SK-N-SH treated with all-trans-retinoic acid at 6 μM for 48 hours (cell line): ENCODE measurements around the gene ADGRD2.

Source experiments
- ATAC-seq: fragments of 200-7000 bp; cut with Tn5 transposase; 3 replicates; pipeline ENCODE4 v1.9.1; 2020; ENCODE audit warnings: mild to moderate bottlenecking, moderate library complexity
- ARNTL ChIP-seq: fragments of 450-650 bp; formaldehyde crosslinking; IDR thresholded peaks from 2 replicates; pipeline ENCODE4 v1.5.0; 2020; ENCODE audit warnings: low read depth, mild to moderate bottlenecking, moderate library complexity, borderline replicate concordance
- BACH2 ChIP-seq: fragments of 250-450 bp; sonication (Bioruptor Pico); IDR thresholded peaks from 2 replicates; pipeline ENCODE4 v1.9.0; 2021; ENCODE audit warnings: mild to moderate bottlenecking, borderline replicate concordance
- CREB5 ChIP-seq: fragments of 250-450 bp; sonication (Bioruptor Pico); IDR thresholded peaks from 2 replicates; pipeline ENCODE4 v1.5.1; 2020; ENCODE audit warnings: low read depth, mild to moderate bottlenecking, moderate library complexity
- CSDC2 ChIP-seq: fragments of 250-450 bp; sonication (Bioruptor Pico); IDR thresholded peaks from 2 replicates; pipeline ENCODE4 v1.5.0; 2020; ENCODE audit warnings: mild to moderate bottlenecking, moderate library complexity
- CSRNP3 ChIP-seq: fragments of 250-450 bp; sonication (Bioruptor Pico); IDR thresholded peaks from 2 replicates; pipeline ENCODE4 v1.5.1; 2021; ENCODE audit warnings: mild to moderate bottlenecking, moderate library complexity
- ESRRG ChIP-seq: fragments of 250-450 bp; sonication (Bioruptor Pico); IDR thresholded peaks from 2 replicates; pipeline ENCODE4 v1.6.1; 2021; ENCODE audit warnings: mild to moderate bottlenecking
- GLIS3 ChIP-seq: fragments of 250-450 bp; sonication (Bioruptor Pico); IDR thresholded peaks from 2 replicates; pipeline ENCODE4 v1.5.0; 2020; ENCODE audit warnings: mild to moderate bottlenecking, moderate library complexity
- ISL1 ChIP-seq: fragments of 250-450 bp; sonication (Bioruptor Pico); IDR thresholded peaks from 2 replicates; pipeline ENCODE4 v2.1.2; 2022; ENCODE audit warnings: mild to moderate bottlenecking, moderate library complexity
- POU6F1 ChIP-seq: fragments of 250-450 bp; sonication (Bioruptor Pico); IDR thresholded peaks from 2 replicates; pipeline ENCODE4 v1.8.0; 2021; ENCODE audit warnings: low read depth, mild to moderate bottlenecking, moderate library complexity, borderline replicate concordance
- RARB ChIP-seq: fragments of 250-450 bp; sonication (Bioruptor Pico); IDR thresholded peaks from 2 replicates; pipeline ENCODE4 v1.8.0; 2021; ENCODE audit warnings: mild to moderate bottlenecking, moderate library complexity
- SNAI2 ChIP-seq: fragments of 250-450 bp; sonication (Bioruptor Pico); IDR thresholded peaks from 2 replicates; pipeline ENCODE4 v1.5.0; 2020; ENCODE audit warnings: mild to moderate bottlenecking, moderate library complexity
- TCF4 ChIP-seq: fragments of 250-450 bp; sonication (Bioruptor Pico); IDR thresholded peaks from 2 replicates; pipeline ENCODE4 v1.8.0; 2021; ENCODE audit warnings: mild to moderate bottlenecking, moderate library complexity, borderline replicate concordance
- TOX ChIP-seq: fragments of 250-450 bp; sonication (Bioruptor Pico); IDR thresholded peaks from 2 replicates; pipeline ENCODE4 v1.8.0; 2021; ENCODE audit warnings: mild to moderate bottlenecking, moderate library complexity, borderline replicate concordance
- ZFP30 ChIP-seq: fragments of 450-650 bp; formaldehyde crosslinking; IDR thresholded peaks from 2 replicates; pipeline ENCODE4 v1.5.0; 2022; ENCODE audit warnings: mild to moderate bottlenecking, moderate library complexity
- ZNF565 ChIP-seq: fragments of 450-650 bp; formaldehyde crosslinking; conservative IDR thresholded peaks from 2 replicates; pipeline ENCODE4 v1.5.0; 2020; ENCODE audit warnings: low read depth, mild to moderate bottlenecking, moderate library complexity
- ZNF70 ChIP-seq: fragments of 450-650 bp; formaldehyde crosslinking; IDR thresholded peaks from 2 replicates; pipeline ENCODE4 v1.5.0; 2020; ENCODE audit warnings: mild to moderate bottlenecking, moderate library complexity
- ZNF8 ChIP-seq: fragments of 450-650 bp; formaldehyde crosslinking; IDR thresholded peaks from 2 replicates; pipeline ENCODE4 v1.5.0; 2020; ENCODE audit warnings: mild to moderate bottlenecking, moderate library complexity
- TF ChIP-seq, protein P1 (sequence below): fragments of 250-450 bp; sonication (Bioruptor Pico); IDR thresholded peaks from 2 replicates; pipeline ENCODE4 v1.5.0; 2020; ENCODE audit warnings: mild to moderate bottlenecking, moderate library complexity

Gene ADGRD2

DNA sequence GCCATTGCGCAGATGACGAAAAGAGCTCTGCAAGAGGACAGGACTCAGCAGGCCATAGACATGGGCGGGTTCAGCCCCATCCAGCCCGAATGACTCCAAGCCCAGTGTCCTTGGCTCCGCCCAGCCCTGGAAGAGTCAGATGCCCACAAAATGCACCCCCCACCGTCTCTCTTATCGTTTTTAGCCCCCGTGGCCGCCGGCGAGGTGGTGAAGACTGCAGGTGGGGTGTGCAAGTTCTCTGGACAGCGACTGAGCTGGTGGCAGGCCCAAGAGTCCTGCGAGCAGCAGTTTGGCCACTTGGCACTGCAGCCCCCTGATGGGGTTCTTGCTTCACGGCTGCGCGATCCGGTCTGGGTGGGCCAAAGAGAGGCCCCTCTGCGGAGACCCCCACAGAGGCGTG lies 2.1 kb downstream of the ADGRD2 start:
- ATAC-seq = no peak
- TF ChIP-seq ISL1 (CRISPR knock-in tag) (no peak), CSDC2 (no peak), ZNF565 (CRISPR knock-in tag) (no peak), CSRNP3 (CRISPR knock-in tag) (no peak)

DNA sequence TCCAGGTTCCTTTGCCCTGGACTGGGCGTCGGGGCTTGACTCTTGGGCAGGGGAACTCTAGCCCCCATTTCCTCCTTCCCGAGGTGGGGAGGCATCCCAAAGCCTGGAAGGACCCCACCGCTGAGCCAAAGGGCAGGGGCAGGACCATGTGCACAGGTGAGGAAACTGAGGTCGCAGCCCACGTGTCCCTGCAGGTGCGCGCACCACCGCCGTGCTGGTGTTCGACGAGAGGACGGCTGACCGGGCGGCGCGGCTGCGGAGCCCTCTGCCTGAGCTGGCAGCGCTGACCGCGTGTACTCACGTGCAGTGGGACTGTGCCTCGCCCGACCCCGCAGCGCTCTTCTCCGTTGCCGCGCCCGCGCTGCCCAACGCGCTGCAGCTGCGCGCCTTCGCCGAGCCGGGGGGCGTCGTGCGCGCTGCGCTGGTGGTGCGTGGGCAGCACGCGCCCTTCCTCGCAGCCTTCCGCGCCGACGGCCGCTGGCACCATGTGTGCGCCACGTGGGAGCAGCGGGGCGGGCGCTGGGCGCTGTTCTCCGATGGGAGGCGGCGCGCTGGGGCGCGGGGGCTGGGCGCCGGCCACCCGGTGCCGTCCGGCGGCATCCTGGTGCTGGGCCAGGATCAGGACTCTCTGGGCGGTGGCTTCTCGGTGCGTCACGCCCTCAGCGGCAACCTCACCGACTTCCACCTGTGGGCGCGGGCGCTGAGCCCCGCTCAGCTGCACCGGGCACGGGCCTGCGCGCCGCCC lies 2.8 kb downstream of the ADGRD2 start:
- ATAC-seq = no peak
- no peak for TF ChIP-seq ARNTL
- no peak for TF ChIP-seq CSDC2
- TF ChIP-seq SNAI2 = no peak
- no peak for TF ChIP-seq ZNF8 (CRISPR knock-in tag)
- no peak for TF ChIP-seq RARB (CRISPR knock-in tag)
- no peak for TF ChIP-seq TCF4 (CRISPR knock-in tag)
- no peak for TF ChIP-seq ESRRG
- TF ChIP-seq, protein P1, sequence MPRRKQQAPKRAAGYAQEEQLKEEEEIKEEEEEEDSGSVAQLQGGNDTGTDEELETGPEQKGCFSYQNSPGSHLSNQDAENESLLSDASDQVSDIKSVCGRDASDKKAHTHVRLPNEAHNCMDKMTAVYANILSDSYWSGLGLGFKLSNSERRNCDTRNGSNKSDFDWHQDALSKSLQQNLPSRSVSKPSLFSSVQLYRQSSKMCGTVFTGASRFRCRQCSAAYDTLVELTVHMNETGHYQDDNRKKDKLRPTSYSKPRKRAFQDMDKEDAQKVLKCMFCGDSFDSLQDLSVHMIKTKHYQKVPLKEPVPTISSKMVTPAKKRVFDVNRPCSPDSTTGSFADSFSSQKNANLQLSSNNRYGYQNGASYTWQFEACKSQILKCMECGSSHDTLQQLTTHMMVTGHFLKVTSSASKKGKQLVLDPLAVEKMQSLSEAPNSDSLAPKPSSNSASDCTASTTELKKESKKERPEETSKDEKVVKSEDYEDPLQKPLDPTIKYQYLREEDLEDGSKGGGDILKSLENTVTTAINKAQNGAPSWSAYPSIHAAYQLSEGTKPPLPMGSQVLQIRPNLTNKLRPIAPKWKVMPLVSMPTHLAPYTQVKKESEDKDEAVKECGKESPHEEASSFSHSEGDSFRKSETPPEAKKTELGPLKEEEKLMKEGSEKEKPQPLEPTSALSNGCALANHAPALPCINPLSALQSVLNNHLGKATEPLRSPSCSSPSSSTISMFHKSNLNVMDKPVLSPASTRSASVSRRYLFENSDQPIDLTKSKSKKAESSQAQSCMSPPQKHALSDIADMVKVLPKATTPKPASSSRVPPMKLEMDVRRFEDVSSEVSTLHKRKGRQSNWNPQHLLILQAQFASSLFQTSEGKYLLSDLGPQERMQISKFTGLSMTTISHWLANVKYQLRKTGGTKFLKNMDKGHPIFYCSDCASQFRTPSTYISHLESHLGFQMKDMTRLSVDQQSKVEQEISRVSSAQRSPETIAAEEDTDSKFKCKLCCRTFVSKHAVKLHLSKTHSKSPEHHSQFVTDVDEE = no peak
- TF ChIP-seq, all 23 proteins: peak for 0

GRCh38 chr9:124453586-124454191 lies 3.4 kb downstream of the ADGRD2 start:
- ATAC-seq = no peak
- TF ChIP-seq POU6F1 (no peak), CSDC2 (no peak), TOX (CRISPR knock-in tag) (no peak), ZFP30 (no peak), ARNTL (no peak), ZNF8 (CRISPR knock-in tag) (no peak), GLIS3 (CRISPR knock-in tag) (no peak), ESRRG (no peak), CREB5 (CRISPR knock-in tag) (no peak), BACH2 (no peak), TCF4 (CRISPR knock-in tag) (no peak)

DNA sequence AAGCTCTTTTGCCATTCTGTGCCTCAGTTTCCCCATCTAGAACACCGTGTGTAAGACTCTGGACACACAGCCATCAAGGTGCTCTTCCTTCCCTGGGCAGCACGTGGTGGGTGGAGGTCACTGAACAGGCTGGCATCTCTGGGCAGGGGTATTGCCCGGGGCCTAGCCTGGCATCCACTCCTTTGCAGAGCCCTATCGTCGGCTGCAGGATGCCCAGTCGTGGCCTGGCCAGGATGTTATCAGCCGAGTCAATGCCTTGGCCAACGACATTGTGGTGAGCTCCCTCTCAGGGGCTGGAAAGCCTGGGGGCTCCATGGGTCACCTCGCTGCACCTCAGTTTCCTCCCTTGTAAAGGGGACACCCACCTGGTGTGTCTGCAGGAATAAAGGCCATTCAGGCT lies 4.0 kb downstream of the ADGRD2 start:
- TF ChIP-seq TOX (CRISPR knock-in tag) (no peak), ZNF8 (CRISPR knock-in tag) (no peak), CREB5 (CRISPR knock-in tag) (no peak), SNAI2 (no peak), RARB (CRISPR knock-in tag) (no peak), TCF4 (CRISPR knock-in tag) (no peak), CSDC2 (no peak), ZNF70 (no peak), GLIS3 (CRISPR knock-in tag) (no peak)
- TF ChIP-seq, protein P1 = no peak
- no peak for ATAC-seq
